Lower leg skin (tissue), 4 donors: ENCODE data around the gene PRRT1. TPM values are rescaled to one million over a fixed set of nuclear protein-coding genes. Genes with fewer than 3 reads are reported as not detected.
A peak's percentile ranks its signal among the peaks of the same experiment; 100 is the strongest.

Experiments used
- DNase-seq, 2 donors: peaks; one replicate each; pipeline ENCODE4 v3.0.0-alpha.2; 2019; ENCODE audit warnings: low spot score in 2 of 2
- H3K4me3 ChIP-seq: fragments of 200-600 bp; sonication (generic); 2 replicates; pipeline ENCODE4 v1.5.1; 2017; ENCODE audit warnings: mild to moderate bottlenecking, low read depth; ENCODE audit not compliant: poor library complexity, severe bottlenecking
- CTCF ChIP-seq, 3 donors: fragments of 450-650 bp; IDR thresholded peaks; one replicate each; pipeline ENCODE4 v1.5.1; 2016; ENCODE audit warnings: antibody characterized with exemption in 3 of 3, mild to moderate bottlenecking in 3 of 3, moderate library complexity in 2 of 3
- POLR2A ChIP-seq, 2 donors: fragments of 450-650 bp; IDR thresholded peaks; one replicate each; pipeline ENCODE4 v1.6.1; 2016 to 2017; ENCODE audit warnings: antibody characterized with exemption in 2 of 2, mild to moderate bottlenecking in 1 of 2, moderate library complexity in 1 of 2
- WGBS, 2 donors: methylation state at CpG; one replicate each; pipeline ENCODE4 v1.1.5; 2018; 5-methylcytosine and 5-hydroxymethylcytosine counted together
- intact Hi-C: fragments of 100-400 bp; cut with DNase I; formaldehyde crosslinking; loops from one replicate; pipeline ENCODE4 v1.15.0; 2023; ENCODE audit warnings: low total_unique reads
- total RNA-seq, 4 donors: library from RNA; depleted of rRNA; stranded (reverse); fragments of >200 nt; gene quantifications; one replicate each; pipeline ENCODE4 v1.1.0, GENCODE V29; 2016

PRRT1 gene
- total RNA-seq, 4 donors from 2014 or later = 0.56 to 2.6 (median 0.94) TPM

GRCh38 chr6:32191696-32192607, 40.2 kb upstream of the PRRT1 start:
- no peak overlapping the region for H3K4me3 ChIP-seq
- WGBS, 2 donors = 68 to 71% methylated on average over 15 of the region's 15 CpGs
- intact Hi-C loops = loop anchor here (10.0 kb wide), 1 partner anchor 67 kb away; the partner anchor contains the start of gene ATF6B
- no peak for DNase-seq
- TF ChIP-seq CTCF (IDR thresholded peaks at IDR 0.05) (no peak), POLR2A (IDR thresholded peaks at IDR 0.05) (no peak)

- no peak for DNase-seq
- WGBS, 2 donors = 70 to 81% methylated on average over 8 of the region's 8 CpGs
- no peak for TF ChIP-seq POLR2A (IDR thresholded peaks at IDR 0.05)
- no peak for TF ChIP-seq CTCF (IDR thresholded peaks at IDR 0.05)
- intact Hi-C loops = loop anchor here (10.0 kb wide), 1 partner anchor 66 kb away; the partner anchor contains the start of gene ATF6B
- no peak overlapping the region for H3K4me3 ChIP-seq
Measured at GRCh38 chr6:32190911-32191677, 39.4 kb upstream of the PRRT1 start.

DNA sequence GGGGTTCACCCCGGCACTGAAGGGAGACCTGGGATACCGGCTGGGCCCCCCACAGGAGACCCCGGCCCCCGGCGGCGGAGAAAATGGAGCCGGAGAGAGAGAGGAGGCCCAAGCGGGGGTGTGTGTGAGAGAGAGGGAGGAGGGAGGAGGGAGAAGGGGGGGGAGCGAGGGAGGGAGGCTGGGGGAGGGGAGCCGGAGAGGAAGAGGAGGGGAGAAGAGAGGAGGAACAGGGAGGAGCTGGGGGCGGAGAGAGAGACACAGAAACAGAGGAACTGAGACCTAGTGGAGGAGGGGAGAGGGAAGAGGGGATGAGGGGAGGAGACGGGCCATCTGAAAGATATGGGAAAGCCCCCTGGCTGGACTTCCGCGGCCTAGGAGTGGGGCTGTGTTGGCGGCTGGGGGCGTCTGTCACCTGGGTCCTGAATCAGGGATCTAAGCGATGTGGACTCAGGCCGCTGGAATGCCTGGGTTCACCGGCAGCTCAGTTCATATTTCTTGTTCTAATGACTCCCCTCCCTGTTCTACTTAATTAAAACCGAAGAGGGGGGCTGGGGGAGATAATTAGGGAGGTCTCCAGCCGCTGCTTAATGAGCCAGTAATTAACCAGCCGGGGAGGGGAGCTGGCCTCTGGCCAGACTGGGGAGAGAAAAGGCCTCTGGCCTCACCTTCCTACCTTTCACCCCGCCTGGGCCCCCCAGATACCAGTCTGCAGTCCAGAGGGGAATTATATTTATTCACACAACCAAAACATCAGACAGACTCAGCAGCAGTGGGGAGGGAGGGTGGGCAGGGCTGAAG, 38.5 kb upstream of the PRRT1 start, which contains the start of gene PBX2:
Gene PBX2 (minus strand): TSS at position 149 of the 798 bp plus-strand sequence. CDS start 287 bp downstream, outside the sequence.
- no peak for TF ChIP-seq CTCF (IDR thresholded peaks at IDR 0.05)
- TF ChIP-seq POLR2A (IDR thresholded peaks at IDR 0.05) = peak in 1 of 2 donors; percentile 69
- H3K4me3 ChIP-seq = peak within 1 kb of the TSS; percentile 53
- intact Hi-C loops = loop anchor here (10.0 kb wide), 1 partner anchor 65 kb away; the partner anchor contains the start of gene ATF6B
- peak; percentile 94 to 98 for DNase-seq
- WGBS, 2 donors = 1 to 5% methylated on average over 17 to 22 of the region's 23 CpGs

GRCh38 chr6:32189742-32190053, 38.0 kb upstream of the PRRT1 start:
- 0 to 12% methylated on average over 4 to 5 of the region's 23 CpGs for WGBS, 2 donors
- TF ChIP-seq POLR2A (IDR thresholded peaks at IDR 0.05) (no peak), CTCF (IDR thresholded peaks at IDR 0.05) (no peak)
- DNase-seq = no peak
- H3K4me3 ChIP-seq = peak overlapping the region; percentile 53
- intact Hi-C loops = loop anchor here (10.0 kb wide), 1 partner anchor 65 kb away; the partner anchor contains the start of gene ATF6B

- WGBS, 2 donors = 3 to 4% methylated on average over 10 of the region's 10 CpGs
- intact Hi-C loops = no loop called here
- no peak for DNase-seq
- TF ChIP-seq CTCF (IDR thresholded peaks at IDR 0.05) = no peak
- TF ChIP-seq POLR2A (IDR thresholded peaks at IDR 0.05) = no peak
- H3K4me3 ChIP-seq = peak overlapping the region; percentile 53
Measured at GRCh38 chr6:32189069-32189741, 37.5 kb upstream of the PRRT1 start.
